Fibroblast of the aortic adventitia (primary cell): Measurements from ENCODE around the gene PARVB. TPM values are rescaled to one million over a fixed set of nuclear protein-coding genes. Genes with fewer than 3 reads are reported as not detected.

Source experiments
- DNase-seq: peaks from one replicate; pipeline ENCODE4 v3.0.0-alpha.2; 2010; ENCODE audit warnings: low read depth
- H3K4me3 ChIP-seq: 2 replicates; pipeline ENCODE4 v1.5.1; 2011; ENCODE audit warnings: low read depth, mild to moderate bottlenecking, control low read depth, low read length, moderate library complexity
- total RNA-seq: library from RNA; depleted of rRNA; stranded (reverse); fragments of >200 nt; gene quantifications from 2 replicates; pipeline ENCODE4 v1.2.3, GENCODE V29; 2012; ENCODE audit warnings: low replicate concordance
- TF ChIP-seq, protein P1 (sequence below): IDR thresholded peaks from 2 replicates; pipeline ENCODE4 v1.5.1; 2011; ENCODE audit warnings: mild to moderate bottlenecking, low read length, control low read depth, inconsistent platforms; ENCODE audit not compliant: insufficient read depth

The PARVB gene
- total RNA-seq, 1 donor: 30.6 TPM

DNA sequence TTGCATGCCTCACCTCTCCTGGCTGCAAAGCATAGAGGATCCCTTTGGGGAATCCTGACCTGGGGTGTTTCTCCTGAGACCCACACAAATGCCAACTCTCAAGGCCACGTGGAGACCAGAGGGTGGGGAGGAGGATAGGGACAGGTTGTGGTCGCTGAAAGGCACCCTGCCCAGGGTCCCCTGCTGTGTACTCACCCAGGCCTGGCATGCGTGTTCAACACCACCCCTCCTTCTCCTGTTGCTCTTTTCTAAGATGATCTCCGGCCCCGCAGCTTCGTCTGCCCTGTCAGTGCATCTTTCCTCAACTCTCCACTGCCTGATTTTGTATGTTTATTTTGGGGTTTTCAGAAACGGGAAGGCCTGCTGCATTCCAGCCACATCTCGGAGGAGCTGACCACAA, 112.0 kb downstream of the PARVB start:
- H3K4me3 ChIP-seq: no peak overlapping the region
- TF ChIP-seq, protein P1, sequence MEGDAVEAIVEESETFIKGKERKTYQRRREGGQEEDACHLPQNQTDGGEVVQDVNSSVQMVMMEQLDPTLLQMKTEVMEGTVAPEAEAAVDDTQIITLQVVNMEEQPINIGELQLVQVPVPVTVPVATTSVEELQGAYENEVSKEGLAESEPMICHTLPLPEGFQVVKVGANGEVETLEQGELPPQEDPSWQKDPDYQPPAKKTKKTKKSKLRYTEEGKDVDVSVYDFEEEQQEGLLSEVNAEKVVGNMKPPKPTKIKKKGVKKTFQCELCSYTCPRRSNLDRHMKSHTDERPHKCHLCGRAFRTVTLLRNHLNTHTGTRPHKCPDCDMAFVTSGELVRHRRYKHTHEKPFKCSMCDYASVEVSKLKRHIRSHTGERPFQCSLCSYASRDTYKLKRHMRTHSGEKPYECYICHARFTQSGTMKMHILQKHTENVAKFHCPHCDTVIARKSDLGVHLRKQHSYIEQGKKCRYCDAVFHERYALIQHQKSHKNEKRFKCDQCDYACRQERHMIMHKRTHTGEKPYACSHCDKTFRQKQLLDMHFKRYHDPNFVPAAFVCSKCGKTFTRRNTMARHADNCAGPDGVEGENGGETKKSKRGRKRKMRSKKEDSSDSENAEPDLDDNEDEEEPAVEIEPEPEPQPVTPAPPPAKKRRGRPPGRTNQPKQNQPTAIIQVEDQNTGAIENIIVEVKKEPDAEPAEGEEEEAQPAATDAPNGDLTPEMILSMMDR: no peak
- DNase-seq: no peak

DNA sequence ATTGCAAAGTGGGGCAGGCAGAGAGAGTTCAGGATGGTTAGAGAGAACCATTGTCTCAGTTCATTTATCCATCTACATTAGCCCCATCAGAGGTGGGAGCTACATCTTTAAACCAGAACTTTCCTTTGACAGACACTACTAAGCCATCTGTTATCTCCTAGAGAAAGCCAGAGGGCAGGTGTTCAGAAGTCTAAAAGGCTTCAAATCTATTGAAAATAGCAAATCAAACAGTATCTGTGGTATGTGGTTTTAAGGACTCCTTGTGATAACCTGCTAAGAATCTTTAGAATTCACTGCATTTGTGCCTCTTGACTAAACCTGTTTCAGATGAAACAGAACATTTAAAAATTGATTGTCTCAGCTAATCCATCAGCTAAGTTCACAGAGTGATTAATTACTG, 112.7 kb downstream of the PARVB start:
- TF ChIP-seq, protein P1: no peak
- no peak overlapping the region for H3K4me3 ChIP-seq
- DNase-seq: no peak

- TF ChIP-seq, protein P1: no peak
- no peak for DNase-seq
- H3K4me3 ChIP-seq: no peak overlapping the region
Measured at GRCh38 chr22:44137415-44137814, 113.3 kb downstream of the PARVB start.

GRCh38 chr22:44139773-44140172, 115.7 kb downstream of the PARVB start:
- TF ChIP-seq, protein P1: no peak
- H3K4me3 ChIP-seq: no peak overlapping the region
- no peak for DNase-seq

GRCh38 chr22:44142421-44143104, 118.5 kb downstream of the PARVB start:
- no peak for DNase-seq
- TF ChIP-seq, protein P1: no peak
- H3K4me3 ChIP-seq: no peak overlapping the region

DNA sequence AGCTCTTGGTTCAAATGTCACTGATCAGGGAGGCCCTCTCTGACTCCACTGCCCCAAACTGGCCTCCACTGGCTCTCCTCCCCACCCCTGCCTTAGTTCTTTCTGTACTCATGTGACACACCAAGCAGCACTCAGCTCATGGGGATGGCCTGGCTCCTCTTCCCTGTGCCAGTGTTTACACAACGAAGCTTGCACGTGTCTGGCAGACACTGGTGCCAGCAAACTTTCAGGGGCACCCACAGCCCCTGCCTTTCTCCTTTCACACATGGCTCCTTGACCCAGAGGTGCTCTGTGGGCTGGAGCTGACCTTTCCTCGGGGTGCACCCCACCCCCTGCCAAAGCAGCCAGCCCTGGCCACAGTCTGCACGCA, 119.0 kb downstream of the PARVB start:
- no peak overlapping the region for H3K4me3 ChIP-seq
- TF ChIP-seq, protein P1: no peak
- DNase-seq: no peak

- TF ChIP-seq, protein P1: no peak
- no peak overlapping the region for H3K4me3 ChIP-seq
- no peak for DNase-seq
Measured at GRCh38 chr22:44143579-44143978, 119.5 kb downstream of the PARVB start.
